ENCODE measurements around the gene TBXAS1. TPM values are rescaled to one million over a fixed set of nuclear protein-coding genes. Genes with fewer than 3 reads are reported as not detected.

TBXAS1 gene
- total and polyA plus RNA-seq, 3 experiments from 2014 or later = 1.7 to 2.9 (median 2.1) TPM

DNA sequence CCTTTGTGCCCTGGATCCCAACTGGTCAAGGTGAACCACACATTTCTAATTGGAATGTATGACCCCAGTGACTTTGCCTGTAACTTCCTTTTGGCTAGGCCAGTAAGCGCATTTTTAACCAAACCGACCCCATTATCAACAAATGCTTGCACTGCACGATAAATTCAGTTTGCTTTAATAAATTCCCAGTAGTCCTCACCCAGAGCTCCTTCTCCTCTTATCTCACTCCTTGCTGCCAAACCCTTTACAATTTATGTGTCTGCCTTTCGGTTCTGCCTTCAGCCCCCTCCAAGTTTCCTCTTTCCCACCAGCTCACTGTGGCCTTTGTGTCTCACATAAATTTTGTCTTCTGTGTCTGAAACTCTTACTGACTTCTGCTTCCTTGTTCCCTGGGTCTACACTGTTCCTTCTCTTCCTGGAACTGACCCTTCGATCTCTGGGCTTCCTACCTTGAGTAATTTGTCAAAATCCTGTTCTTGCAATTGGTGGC is 59.0 kb downstream of the TBXAS1 start:
- DNase-seq = no peak
- H3K4me3 Mint-ChIP-seq = no peak overlapping the region
- peaks cover 0 to 3% (median 0%) of the 10 kb centered on the region in 5 donors for H3K9me3 Mint-ChIP-seq
- no peaks in the 10 kb centered on the region for H3K36me3 Mint-ChIP-seq
- no peak overlapping the region for H3K4me3 ChIP-seq (ENCODE audit: low read length)
- ChIA-PET CTCF (no interaction called here), POLR2A (no interaction called here)
- no peaks in the 10 kb centered on the region for H3K36me3 ChIP-seq (ENCODE audit: insufficient read depth, low read length)
- H3K9me3 ChIP-seq (ENCODE audit: low read length) = no peaks in the 10 kb centered on the region
- H3K27me3 Mint-ChIP-seq = peaks cover 0 to 20% of the 10 kb centered on the region in 2 donors
- H3K27ac ChIP-seq (ENCODE audit: low read depth, low read length) = peak overlapping the region; percentile 52
- no peaks in the 10 kb centered on the region for H3K27me3 ChIP-seq (ENCODE audit: insufficient read depth, low read length, poor library complexity, severe bottlenecking)
- peaks cover 0 to 4% (median 0%) of the 10 kb centered on the region in 3 donors for H3K4me1 Mint-ChIP-seq
- H3K27ac Mint-ChIP-seq = no peak overlapping the region
- H3K4me1 ChIP-seq (ENCODE audit: insufficient read depth, low read length) = no peaks in the 10 kb centered on the region

DNA sequence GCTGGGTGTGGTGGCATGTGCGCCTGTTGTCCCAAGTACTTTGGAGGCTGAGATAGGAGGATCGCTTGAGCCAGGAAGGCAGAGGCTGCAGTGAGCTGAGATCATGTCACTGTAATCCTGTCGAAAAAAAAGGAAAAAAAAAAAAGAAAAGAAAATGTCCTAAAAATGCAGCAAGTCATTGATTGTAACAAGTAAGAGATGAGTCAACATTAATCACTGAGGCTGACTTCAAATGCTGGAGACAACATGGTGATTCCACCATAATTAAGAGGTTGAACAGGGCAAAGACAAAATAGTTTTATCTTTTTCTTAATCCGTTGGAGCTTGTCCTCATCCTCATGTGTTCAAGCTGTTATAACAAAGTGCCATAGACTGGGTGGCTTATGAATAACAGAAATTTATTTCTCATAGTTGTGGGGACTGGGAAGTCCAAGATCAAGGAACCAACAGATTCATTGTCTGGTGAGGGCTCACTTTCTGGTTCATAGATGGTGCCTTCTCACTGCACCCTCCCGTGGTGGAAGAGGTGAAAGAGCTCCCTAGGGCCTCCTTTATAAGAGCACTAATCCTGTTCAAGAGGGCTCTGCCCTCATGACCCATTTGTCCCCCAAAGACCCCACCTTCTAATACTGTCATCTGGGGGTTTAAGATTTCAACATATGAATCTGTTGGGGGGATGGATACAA is 60.3 kb downstream of the TBXAS1 start:
- H3K27me3 Mint-ChIP-seq = peaks cover 0 to 25% of the 10 kb centered on the region in 2 donors
- POLR2A ChIA-PET = no interaction called here

DNA sequence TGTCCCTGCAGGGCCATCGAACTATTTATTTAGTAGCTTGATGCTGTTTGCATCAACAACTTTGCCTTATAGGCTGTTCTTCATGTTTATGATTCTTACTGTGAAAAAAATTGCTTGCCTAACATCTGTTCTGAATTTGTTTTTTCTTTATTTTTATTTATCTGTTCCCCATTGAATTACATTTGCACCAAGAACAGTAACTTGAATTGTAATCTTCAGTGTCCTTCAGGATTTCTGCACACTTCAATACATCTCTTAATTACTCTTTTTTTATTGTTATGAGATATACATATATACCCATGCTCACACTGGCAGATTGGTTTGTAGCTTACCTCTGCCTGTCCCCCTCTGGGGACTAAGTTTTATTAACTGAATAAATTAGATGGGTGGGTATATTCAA is 64.4 kb downstream of the TBXAS1 start:
- H3K4me1 Mint-ChIP-seq = no peaks in the 10 kb centered on the region
- H3K27ac Mint-ChIP-seq = peak overlapping the region in 1 of 8 donors; percentile 25
- no peak overlapping the region for H3K4me3 ChIP-seq (ENCODE audit: low read length)
- H3K9me3 ChIP-seq (ENCODE audit: low read length) = no peaks in the 10 kb centered on the region
- no peaks in the 10 kb centered on the region for H3K4me1 ChIP-seq (ENCODE audit: insufficient read depth, low read length)
- POLR2A ChIA-PET = no interaction called here
- H3K36me3 ChIP-seq (ENCODE audit: insufficient read depth, low read length) = no peaks in the 10 kb centered on the region
- no peaks in the 10 kb centered on the region for H3K27me3 ChIP-seq (ENCODE audit: insufficient read depth, low read length, poor library complexity, severe bottlenecking)
- CTCF ChIA-PET = no interaction called here
- peaks cover 6 to 26% of the 10 kb centered on the region in 2 donors for H3K27me3 Mint-ChIP-seq
- H3K4me3 Mint-ChIP-seq = no peak overlapping the region
- H3K36me3 Mint-ChIP-seq = no peaks in the 10 kb centered on the region
- no peak for DNase-seq
- peaks cover 0 to 2% (median 0%) of the 10 kb centered on the region in 5 donors for H3K9me3 Mint-ChIP-seq
- no peak overlapping the region for H3K27ac ChIP-seq (ENCODE audit: low read depth, low read length)

More for the DNA sequence above, 60.3 kb downstream of the TBXAS1 start:
- Histone ChIP-seq H3K27me3 (ENCODE audit: insufficient read depth, low read length, poor library complexity, severe bottlenecking) (no peaks in the 10 kb centered on the region), H3K36me3 (ENCODE audit: insufficient read depth, low read length) (no peaks in the 10 kb centered on the region), H3K4me1 (ENCODE audit: insufficient read depth, low read length) (no peaks in the 10 kb centered on the region), H3K27ac (ENCODE audit: low read depth, low read length) (no peak overlapping the region), H3K4me3 (ENCODE audit: low read length) (no peak overlapping the region), H3K9me3 (ENCODE audit: low read length) (no peaks in the 10 kb centered on the region)
- Mint-ChIP-seq H3K27ac (no peak overlapping the region), H3K36me3 (no peaks in the 10 kb centered on the region), H3K4me1 (peaks cover 0 to 4% (median 0%) of the 10 kb centered on the region in 3 donors), H3K4me3 (no peak overlapping the region), H3K9me3 (peaks cover 0 to 3% (median 0%) of the 10 kb centered on the region in 5 donors)
- no peak for DNase-seq
- CTCF ChIA-PET = interaction anchor here (0.8 kb wide), 1 partner anchor 9 kb away, joined by 3 read pairs; no protein-coding TSS in a partner anchor

DNA sequence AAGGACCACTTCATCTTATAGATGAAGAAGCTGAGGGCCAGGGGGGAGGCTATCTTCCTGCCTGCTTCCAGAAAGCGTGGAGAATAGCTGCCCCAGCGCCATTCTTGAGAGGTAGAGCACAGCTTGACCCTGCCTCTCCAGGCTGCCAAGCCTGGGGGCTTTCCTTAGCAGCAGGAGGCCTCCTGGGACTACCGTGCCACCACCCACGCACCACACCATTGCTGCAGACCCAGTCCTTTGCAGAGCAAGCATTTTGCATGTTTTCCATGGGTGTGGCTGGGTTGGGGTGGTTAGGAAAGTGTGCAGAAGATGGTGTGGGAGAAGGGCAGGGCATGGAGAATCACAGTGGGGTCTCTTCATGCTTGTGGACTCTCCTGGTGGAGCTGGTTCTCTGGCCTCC is 64.9 kb downstream of the TBXAS1 start:
- Histone ChIP-seq H3K27me3 (ENCODE audit: insufficient read depth, low read length, poor library complexity, severe bottlenecking) (no peaks in the 10 kb centered on the region), H3K36me3 (ENCODE audit: insufficient read depth, low read length) (no peaks in the 10 kb centered on the region), H3K27ac (ENCODE audit: low read depth, low read length) (no peak overlapping the region), H3K4me3 (ENCODE audit: low read length) (no peak overlapping the region), H3K4me1 (ENCODE audit: insufficient read depth, low read length) (no peaks in the 10 kb centered on the region), H3K9me3 (ENCODE audit: low read length) (no peaks in the 10 kb centered on the region)
- Mint-ChIP-seq H3K36me3 (no peaks in the 10 kb centered on the region), H3K4me3 (no peak overlapping the region), H3K4me1 (no peaks in the 10 kb centered on the region), H3K9me3 (peaks cover 0 to 1% (median 0%) of the 10 kb centered on the region in 5 donors), H3K27ac (no peak overlapping the region), H3K27me3 (peaks cover 6 to 26% of the 10 kb centered on the region in 2 donors)
- no peak for DNase-seq
- CTCF ChIA-PET = no interaction called here
- POLR2A ChIA-PET = no interaction called here

DNA sequence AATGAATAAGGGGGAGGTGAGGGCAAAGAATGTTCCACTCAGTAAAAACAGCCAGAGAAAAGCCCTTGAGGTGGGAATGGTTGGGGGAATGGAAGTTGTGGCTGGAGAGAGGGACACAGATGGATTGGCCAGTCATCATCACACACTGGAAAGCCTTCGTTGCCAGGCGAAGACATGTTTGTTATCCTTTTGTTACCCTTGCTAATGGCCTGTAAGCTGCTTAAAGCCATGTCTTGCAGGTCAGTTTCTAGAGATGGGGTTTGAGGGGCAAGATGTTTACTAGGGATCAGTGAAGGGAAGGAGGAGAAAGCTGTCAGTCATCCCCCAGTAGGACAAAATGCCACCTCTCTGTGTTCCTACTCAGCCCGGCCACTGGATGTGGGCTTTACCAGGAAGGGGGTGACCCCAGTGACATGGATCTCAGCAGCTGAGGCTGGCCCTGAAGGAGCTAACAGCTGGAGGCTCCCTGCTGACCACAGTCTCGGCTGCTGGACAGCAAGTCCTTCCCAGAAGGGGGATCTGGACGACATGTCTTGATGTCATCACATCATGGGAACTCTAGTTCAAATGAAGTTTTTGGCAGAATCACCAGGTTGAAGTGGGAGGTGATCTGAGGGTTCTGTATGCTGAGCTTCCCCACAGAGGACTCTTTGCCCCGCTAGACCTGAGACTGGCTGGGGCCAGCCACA is 66.2 kb downstream of the TBXAS1 start:
- Histone ChIP-seq H3K4me3 (ENCODE audit: low read length) (no peak overlapping the region), H3K4me1 (ENCODE audit: insufficient read depth, low read length) (no peaks in the 10 kb centered on the region), H3K36me3 (ENCODE audit: insufficient read depth, low read length) (no peaks in the 10 kb centered on the region), H3K27ac (ENCODE audit: low read depth, low read length) (no peak overlapping the region), H3K9me3 (ENCODE audit: low read length) (no peaks in the 10 kb centered on the region), H3K27me3 (ENCODE audit: insufficient read depth, low read length, poor library complexity, severe bottlenecking) (no peaks in the 10 kb centered on the region)
- H3K9me3 Mint-ChIP-seq = peaks cover 0 to 1% (median 0%) of the 10 kb centered on the region in 5 donors
- no peaks in the 10 kb centered on the region for H3K4me1 Mint-ChIP-seq
- no peak overlapping the region for H3K27ac Mint-ChIP-seq
- no peak overlapping the region for H3K4me3 Mint-ChIP-seq
- ChIA-PET POLR2A (no interaction called here), CTCF (no interaction called here)
- DNase-seq = no peak
- peaks cover 6 to 26% of the 10 kb centered on the region in 2 donors for H3K27me3 Mint-ChIP-seq
- H3K36me3 Mint-ChIP-seq = no peaks in the 10 kb centered on the region

DNA sequence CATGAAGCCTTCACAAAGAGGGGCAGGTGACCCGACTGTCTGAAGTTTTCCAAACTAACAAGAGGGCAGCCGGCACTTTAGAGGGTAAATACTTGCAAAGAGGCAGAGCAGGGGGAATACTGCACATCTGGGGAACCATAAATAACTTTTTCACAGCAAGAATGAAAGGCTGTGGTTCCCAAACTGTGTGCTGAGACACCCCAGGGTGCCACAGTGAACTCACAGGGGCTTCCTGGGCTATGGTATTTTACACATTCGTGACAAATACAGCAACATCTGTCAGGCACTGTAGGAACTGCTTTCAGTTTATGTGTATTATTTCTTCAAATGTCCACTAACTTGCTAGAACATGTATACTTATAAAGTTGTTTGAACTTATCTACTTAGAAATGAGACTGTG is 67.2 kb downstream of the TBXAS1 start:
- no peaks in the 10 kb centered on the region for H3K9me3 Mint-ChIP-seq
- peaks cover 6 to 25% of the 10 kb centered on the region in 2 donors for H3K27me3 Mint-ChIP-seq
- Histone ChIP-seq H3K4me3 (ENCODE audit: low read length) (no peak overlapping the region), H3K4me1 (ENCODE audit: insufficient read depth, low read length) (no peaks in the 10 kb centered on the region), H3K36me3 (ENCODE audit: insufficient read depth, low read length) (no peaks in the 10 kb centered on the region), H3K9me3 (ENCODE audit: low read length) (no peaks in the 10 kb centered on the region), H3K27me3 (ENCODE audit: insufficient read depth, low read length, poor library complexity, severe bottlenecking) (no peaks in the 10 kb centered on the region), H3K27ac (ENCODE audit: low read depth, low read length) (no peak overlapping the region)
- POLR2A ChIA-PET = no interaction called here
- CTCF ChIA-PET = no interaction called here
- no peak overlapping the region for H3K27ac Mint-ChIP-seq
- H3K4me1 Mint-ChIP-seq = no peaks in the 10 kb centered on the region
- H3K36me3 Mint-ChIP-seq = no peaks in the 10 kb centered on the region
- H3K4me3 Mint-ChIP-seq = no peak overlapping the region
- DNase-seq = no peak

DNA sequence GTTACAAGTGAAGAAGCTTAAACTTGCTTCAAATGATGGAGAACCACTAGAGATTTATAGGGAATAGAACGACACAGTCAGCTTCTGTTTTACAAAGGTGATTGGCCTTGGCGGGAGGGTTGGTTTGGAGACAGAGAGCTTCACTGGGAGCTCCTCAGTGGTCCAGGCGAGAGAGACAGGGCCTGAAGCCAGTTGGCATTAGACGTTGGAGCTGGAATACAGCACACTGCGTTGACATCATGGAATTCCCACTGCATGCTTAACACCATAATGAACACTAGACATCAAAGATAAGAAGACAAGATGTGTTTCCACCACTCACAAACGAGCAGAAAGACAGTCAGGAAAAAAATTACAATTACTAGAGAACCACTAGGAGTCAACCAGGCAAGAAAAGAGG is 67.8 kb downstream of the TBXAS1 start:
- no peaks in the 10 kb centered on the region for H3K36me3 ChIP-seq (ENCODE audit: insufficient read depth, low read length)
- H3K27ac ChIP-seq (ENCODE audit: low read depth, low read length) = no peak overlapping the region
- Mint-ChIP-seq H3K36me3 (no peaks in the 10 kb centered on the region), H3K27ac (no peak overlapping the region), H3K4me3 (no peak overlapping the region), H3K9me3 (no peaks in the 10 kb centered on the region), H3K4me1 (no peaks in the 10 kb centered on the region), H3K27me3 (peaks cover 6 to 19% of the 10 kb centered on the region in 2 donors)
- ChIA-PET CTCF (no interaction called here), POLR2A (no interaction called here)
- no peak overlapping the region for H3K4me3 ChIP-seq (ENCODE audit: low read length)
- H3K27me3 ChIP-seq (ENCODE audit: insufficient read depth, low read length, poor library complexity, severe bottlenecking) = no peaks in the 10 kb centered on the region
- no peaks in the 10 kb centered on the region for H3K4me1 ChIP-seq (ENCODE audit: insufficient read depth, low read length)
- DNase-seq = no peak
- H3K9me3 ChIP-seq (ENCODE audit: low read length) = no peaks in the 10 kb centered on the region

DNA sequence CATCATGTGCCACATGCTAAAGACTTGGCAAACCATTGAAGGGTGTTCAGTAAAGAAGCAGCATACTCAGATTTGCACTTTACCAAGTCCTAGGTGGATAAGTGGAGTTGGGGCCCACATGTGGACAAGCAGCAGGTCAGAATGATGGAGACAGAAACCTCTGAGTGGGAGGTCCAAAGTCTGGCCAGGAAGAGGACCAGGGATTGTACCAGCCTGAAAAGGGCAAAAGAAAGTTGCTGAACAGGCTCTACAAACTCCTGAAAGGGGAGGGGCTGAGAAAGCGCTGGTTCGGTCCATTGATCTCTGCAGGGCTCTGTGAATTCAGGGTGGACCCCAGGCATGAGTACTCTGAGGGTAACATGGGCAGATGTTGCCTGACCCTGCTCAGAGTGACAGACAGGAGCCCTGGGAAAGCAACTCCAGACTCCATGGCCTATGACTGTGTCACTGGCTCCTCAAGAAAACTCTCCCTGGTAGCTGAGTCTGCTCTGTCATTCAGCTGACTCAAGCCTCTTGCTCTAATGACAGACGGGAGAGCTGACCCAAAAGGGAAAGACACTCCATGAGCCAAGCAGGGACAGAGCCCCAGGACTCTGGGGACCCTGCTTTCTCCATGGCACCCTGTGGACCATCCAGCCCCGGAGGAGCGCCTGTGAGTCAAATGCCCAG is 68.5 kb downstream of the TBXAS1 start:
- CTCF ChIA-PET = no interaction called here
- H3K27ac Mint-ChIP-seq = no peak overlapping the region

More for the DNA sequence above, 68.5 kb downstream of the TBXAS1 start:
- peaks cover 6 to 17% of the 10 kb centered on the region in 2 donors for H3K27me3 Mint-ChIP-seq
- peaks cover 0 to 7% (median 3%) of the 10 kb centered on the region in 5 donors for H3K9me3 Mint-ChIP-seq
- Histone ChIP-seq H3K4me1 (ENCODE audit: insufficient read depth, low read length) (no peaks in the 10 kb centered on the region), H3K4me3 (ENCODE audit: low read length) (no peak overlapping the region), H3K9me3 (ENCODE audit: low read length) (no peaks in the 10 kb centered on the region), H3K27me3 (ENCODE audit: insufficient read depth, low read length, poor library complexity, severe bottlenecking) (no peaks in the 10 kb centered on the region), H3K36me3 (ENCODE audit: insufficient read depth, low read length) (no peaks in the 10 kb centered on the region), H3K27ac (ENCODE audit: low read depth, low read length) (no peak overlapping the region)
- no peak overlapping the region for H3K4me3 Mint-ChIP-seq
- H3K36me3 Mint-ChIP-seq = no peaks in the 10 kb centered on the region
- no peak for DNase-seq
- H3K4me1 Mint-ChIP-seq = no peaks in the 10 kb centered on the region
- POLR2A ChIA-PET = no interaction called here
